ENCODE results near the gene ABR.
A peak's percentile ranks its signal among the peaks of the same experiment; 100 is the strongest.
"Not testable (repeated sequence)": the region's sequence is repeated elsewhere in the genome, so short reads cannot be mapped to it uniquely, and the experiment has no call there.

ABR gene

DNA sequence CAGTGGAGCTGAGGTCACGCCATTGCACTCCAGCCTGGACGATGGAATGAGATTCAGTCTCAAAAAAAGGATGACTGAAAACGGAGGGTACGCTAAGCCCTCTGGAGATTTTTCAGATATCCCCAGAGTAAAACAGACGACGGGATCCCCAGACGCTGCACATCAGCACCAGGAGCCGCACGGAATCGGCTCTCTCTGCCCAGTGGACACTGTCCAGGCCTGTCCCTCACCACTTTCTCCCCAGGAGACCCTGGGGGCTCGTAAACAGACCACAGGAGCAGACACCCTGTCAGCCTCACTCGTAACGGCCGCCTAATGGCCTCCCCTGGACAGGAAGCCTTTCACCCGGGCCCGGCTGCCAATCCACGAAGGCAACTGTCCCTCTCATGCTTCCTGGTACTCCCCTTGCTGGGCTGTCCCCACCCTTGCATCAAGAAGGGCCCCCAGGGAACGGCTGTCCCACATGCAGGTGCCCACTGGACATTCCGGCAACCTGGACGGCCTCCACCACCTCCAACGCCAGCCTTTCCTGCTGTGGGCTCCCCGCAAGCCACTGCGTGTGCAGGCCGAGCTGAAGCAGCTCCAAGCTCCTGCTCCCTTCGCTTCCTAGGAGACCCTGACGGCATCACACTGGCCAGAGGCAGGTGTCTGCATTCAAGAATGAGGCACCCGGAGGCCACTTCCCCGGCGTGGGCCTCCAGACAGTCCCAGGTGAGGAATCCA is 108.5 kb downstream of the ABR start:
- no peak for DNase-seq (ENCODE audit: low read depth)

DNA sequence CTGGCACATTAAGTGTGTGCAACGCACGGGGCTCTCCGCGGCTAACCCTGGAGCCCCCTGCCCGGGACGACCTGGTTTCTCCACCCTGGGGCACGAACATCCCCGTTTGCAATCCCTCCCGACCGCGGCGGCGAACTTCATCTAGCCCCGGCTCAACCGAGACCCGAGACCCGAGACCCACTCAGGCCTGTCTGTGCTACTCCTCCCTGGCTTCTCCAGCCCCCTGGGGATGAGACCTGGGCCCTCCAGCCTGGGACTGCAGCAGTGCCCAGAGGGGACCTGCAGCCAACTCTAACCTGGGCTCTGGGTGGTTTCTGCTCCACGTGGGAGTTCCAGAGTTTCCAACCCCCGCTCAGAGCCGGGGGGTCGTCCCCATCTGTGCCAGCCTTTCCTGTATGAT is 109.4 kb downstream of the ABR start:
- DNase-seq (ENCODE audit: low read depth) = no peak

DNA sequence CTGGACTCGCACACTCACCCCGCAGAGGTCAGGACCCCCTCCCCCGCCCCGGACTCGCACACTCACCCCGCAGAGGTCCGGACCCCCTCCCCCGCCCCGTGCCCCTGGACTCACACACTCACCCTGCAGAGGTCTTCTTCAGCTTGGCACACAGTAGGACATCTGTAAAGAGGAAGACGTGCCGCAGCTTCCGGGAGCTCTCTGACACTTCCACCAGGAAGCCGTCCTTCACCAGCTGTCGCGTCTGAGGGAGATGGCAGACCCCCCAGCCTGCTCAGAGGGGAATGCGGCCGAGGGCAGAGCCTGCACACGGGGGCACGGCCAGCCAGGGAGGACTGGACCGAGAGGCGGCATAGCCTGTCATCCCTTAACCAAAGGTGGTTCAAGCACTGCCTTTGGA is 109.9 kb downstream of the ABR start:
- no peak for DNase-seq (ENCODE audit: low read depth)

- DNase-seq (ENCODE audit: low read depth) = no peak
Measured at GRCh38 chr17:1068356-1068755, 111.4 kb downstream of the ABR start.

DNA sequence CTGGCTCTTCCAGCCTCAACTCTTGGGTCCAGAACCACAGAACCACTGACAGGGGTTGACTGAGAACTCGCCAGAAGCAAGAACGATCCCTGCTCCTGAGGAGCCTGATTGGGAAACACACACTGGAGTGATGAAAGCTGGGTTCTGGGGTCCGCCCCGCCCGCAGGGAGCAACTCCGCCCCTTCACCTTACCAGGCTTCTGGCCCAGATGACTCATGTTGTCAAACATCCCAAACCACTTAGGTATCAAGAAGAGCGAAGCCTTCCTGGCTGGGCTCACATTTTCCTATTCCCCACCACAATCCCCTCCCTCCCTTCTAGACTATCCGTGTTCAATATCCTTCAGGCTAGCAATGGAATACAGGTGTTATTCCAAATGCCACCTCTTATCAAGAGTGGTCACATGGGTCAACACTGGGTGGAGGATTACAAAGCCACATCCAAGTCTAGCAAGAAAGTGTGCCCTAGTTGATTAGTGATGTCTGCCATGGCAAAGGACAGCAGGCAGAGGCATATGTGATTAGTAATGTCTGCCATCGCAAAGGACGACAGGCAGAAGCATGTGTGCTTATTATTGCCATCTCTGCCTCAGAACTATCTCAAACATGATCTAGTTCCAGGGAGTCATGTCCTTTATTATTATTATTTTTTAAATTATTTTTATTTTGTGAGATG is 112.4 kb downstream of the ABR start:
- no peak for DNase-seq (ENCODE audit: low read depth)

DNA sequence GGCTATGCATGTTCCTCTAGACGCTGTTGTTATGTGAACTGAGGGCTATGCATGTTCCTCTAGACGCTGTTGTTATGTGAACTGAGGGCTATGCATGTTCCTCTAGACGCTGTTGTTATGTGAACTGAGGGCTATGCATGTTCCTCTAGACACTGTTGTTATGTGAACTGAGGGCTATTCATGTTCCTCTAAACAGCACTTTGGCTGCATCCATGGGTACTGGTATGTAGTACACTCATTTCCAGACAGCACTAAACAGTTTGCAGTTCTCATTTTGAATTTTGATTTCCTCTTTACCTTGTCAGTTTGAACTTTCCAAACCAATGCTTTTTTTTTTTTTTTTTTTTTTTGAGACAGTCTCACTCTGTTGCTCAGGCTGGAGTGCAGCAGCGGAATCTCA is 114.4 kb downstream of the ABR start:
- not testable (repeated sequence) for DNase-seq (ENCODE audit: low read depth)

DNA sequence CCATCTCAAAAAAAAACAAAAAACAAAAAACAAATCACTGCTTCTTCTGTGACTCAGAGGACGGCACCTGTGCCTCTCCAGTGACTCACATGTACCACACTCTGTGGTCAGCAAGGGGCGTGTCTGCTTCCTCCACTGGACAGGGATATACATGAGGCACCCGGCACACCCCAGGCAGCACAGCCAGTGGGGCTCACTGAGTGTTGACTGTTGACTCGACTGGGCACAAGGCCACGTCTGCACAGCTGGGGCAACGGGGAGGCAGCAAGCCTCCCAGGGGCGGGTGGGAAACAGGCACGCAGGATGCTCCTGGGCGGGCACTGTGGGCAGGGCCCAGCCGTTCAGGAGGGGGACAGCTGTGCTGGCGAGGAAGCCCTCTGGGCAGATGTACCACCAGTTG is 118.8 kb downstream of the ABR start:
- DNase-seq (ENCODE audit: low read depth) = peak; percentile 97

GRCh38 chr17:1059131-1059795 is 120.5 kb downstream of the ABR start:
- DNase-seq (ENCODE audit: low read depth) = no peak

DNA sequence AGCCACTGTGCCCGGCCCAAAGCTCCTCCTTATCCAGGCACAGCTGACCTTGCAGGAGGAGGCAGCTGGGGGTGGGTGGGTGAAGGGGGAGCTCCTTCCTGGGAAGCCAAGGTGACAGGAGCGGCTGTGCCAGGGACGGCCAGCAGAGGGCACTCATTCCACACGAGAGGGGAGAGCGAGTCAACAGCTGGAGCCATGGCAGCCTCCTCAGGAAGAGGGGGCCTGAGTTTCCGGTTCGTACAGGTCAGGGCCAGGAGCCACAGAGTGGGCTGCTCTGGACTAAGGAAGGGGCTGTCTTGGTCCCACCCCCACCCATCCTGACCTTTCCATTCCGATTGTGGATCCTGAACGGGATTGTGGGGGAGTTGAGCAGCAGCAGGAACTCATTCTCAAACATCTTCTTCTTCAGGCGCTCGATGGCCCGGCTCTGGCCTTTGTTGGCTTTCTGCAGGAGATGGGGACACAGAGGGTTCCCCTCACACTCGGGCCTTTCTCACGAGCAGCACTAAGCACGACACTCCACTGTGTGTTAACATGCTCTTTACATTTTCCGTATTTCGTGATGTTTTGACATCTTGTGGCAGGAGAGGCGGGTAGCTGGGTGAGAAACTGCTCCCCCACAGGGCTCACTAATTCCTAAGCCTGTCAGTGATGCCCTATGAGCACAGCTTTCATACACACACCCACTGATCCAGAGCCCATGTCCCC is 121.2 kb downstream of the ABR start:
- no peak for DNase-seq (ENCODE audit: low read depth)

- no peak for DNase-seq (ENCODE audit: low read depth)
Measured at GRCh38 chr17:1056761-1057160, 123.0 kb downstream of the ABR start.

DNA sequence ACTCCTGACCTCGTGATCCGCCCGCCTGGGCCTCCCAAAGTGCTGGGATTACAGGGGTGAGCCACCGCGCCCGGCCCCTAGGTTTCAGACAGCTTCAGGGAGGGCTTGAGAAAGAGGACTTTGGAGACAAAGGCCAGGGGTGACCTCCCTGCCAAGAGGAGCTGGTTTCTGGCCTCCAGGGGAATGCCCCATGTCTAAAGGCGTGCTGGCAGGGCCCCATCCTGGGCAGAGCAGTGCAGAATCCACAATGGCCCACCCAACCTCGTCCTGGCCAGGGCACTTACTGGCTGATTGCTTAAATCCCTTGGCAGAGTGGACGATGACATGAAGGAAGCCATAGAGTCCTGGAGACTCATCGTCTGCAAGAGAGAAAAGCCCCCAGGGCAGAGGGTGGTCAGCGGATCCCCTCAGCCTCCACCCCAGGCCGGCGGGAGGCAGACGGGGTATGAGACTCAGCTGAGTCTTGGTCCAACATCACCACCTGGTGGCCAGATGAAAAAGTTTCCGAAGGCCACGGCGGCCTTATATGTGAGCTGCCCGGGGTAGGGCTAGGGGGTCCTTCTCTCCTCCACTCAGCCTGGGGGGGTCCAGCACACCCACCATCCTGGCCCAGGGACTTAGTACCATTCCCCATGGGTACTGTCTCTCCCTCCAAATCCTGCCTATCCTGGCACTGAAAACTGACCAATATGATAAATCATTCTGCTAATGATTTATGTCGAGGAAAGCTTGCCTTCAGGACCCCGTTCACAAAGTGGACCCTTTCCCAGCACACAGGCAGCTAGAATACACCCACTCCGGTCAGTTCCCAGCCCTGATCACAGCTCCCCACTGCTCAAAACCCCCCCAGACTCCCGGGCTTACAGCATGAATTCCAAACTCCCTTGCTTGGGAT is 123.8 kb downstream of the ABR start:
- peak; percentile 32 for DNase-seq (ENCODE audit: low read depth)

DNA sequence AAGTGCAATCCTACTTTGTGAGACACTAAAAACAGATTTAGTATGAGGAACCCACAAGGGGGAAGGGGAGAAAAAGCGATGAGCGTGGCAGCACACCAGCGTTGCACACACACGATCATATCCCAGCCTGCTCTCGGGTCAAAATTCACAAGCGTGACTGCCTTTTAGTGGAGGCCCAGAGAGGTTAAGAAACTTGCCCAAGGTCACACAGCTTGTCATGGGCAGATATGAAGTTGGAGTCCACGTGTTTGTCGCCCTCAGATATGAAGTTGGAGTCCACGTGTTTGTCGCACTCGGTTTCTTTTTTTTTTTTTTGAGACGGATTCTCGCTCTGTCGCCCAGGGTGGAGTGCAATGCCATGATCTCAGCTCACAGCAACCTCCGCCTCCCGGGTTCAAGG is 124.5 kb downstream of the ABR start:
- DNase-seq (ENCODE audit: low read depth) = no peak

DNA sequence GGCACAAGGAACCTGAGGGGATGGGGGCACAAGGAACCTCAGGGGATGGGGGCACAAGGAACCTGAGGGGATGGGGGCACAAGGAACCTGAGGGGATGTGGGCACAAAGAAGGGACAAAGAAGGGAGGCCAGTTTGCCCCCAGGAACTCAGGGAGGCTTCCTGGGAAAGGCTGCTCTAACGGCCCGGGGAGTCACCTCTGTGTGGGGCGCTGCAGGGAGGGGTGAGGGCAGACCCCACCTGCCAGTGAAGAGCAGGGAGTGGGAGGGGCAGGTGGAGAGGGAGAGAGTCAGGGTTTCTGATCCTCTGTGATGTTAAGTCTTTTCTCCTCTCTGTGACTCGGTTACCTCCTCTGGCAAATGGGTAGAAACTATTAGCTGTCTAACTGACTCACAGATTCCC is 125.1 kb downstream of the ABR start:
- DNase-seq (ENCODE audit: low read depth) = no peak

DNA sequence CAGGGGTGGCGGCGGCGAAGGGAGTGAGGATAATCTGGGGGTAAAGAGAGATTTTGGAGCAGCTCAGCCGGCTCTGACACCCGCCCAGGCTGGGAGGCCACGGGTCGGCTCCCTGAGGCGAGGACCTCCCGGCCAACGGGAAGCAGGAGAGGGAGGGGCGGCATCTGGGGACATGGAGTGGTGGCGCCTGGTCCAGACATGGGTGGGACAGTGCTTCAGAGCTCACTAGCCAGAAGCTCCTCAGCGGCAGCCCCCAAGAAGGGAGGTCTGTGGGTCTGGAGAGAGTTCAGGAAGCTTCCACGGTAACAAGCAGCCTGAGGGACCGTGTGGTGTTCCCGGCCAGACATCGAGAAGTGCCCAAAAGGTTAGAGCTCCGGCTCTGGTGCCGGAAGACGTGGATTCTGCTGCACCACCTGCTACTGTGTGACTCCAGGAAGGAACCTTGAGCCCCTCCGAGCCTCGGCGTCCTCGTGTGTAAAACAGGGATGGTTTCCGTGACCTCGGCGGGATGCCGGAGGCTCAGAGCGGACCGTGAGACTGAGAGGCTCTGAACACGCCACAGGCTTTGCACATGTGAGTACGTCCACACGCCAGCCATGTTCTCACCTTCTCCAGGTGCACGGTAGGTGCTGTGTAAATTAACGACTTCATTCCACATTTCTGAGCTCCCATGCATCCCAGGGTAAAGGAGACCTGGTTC is 126.0 kb downstream of the ABR start:
- no peak for DNase-seq (ENCODE audit: low read depth)

DNA sequence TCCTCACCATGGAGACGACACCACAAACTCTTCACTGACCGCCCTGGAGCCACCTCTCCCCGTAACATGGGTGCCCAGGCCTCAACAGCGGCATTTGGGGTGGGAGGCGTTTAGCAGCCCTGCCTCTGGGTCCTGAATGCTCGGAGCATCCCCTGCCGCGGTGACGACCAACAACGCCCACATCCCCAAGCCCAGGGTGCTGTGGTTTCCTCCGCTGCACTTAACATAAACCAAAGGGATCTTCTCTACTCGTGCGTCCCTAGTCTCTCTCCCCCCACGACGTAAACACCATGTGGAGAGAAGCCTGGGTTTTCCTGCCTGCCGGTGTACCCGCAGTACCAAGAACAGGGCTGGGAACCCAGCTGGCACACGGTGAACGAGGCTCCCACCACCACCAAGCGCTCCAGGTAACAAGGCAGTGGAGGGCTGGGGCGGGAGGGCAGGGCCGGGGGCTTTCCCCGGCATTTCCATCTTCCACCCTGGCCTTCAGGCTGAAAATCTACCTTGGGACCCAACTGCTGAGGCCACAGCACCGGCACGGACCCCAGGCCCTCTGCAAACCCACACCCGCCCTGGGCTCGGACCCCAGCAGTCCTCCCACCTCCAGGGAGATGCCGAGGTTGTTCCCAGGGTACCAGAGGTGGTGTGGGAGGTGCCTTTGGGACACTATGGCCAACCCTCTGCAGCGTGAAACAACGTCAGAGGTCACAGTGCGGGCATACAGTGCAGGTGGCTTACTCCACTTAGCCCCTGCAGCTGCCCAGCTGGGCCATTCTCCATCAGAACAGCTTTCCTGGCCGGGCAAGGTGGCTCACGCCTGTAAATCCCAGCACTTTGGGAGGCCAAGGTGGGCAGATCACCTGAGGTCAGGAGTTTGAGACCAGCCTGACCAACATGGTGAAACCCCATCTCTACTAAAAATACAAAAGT is 128.5 kb downstream of the ABR start:
- DNase-seq (ENCODE audit: low read depth) = no peak

- DNase-seq (ENCODE audit: low read depth) = no peak
Measured at GRCh38 chr17:1050246-1050995, 129.4 kb downstream of the ABR start.

DNA sequence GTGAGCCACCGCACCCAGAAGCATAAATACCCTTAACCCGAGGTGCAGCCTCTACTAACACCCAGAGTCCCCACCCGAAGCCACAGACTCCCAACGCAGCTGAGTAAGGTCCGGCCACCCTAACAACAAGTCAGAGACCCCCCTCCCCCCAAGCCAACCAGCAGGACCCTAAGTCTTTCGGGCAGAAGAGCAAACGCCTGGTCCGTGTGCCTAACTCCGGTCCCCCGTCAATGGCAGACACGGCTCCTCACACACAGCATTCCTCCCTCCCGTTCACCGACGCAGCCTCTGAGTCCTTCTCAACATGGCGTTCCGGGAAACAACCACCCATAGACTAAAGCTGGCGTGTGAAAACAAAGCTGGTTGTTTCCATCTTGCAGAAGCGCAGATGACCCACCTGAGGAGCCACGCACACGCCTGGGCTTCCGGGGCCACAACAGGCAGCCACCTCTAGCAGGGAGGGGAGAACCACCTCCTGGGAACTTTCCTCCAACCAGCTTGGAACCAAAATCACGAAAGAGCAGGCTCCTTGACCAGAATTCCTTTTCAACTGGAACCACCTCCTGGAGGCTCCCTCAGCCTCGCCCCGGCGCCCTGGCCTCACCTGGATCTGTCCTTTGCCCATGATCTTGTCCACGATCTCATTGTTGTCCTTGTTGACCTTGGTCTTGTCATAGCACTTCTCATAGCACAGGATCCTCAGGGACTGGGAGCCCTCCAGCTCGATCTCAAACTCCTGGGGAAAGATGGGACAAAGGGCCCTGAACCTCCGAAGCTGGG is 130.1 kb downstream of the ABR start:
- DNase-seq (ENCODE audit: low read depth) = no peak

- DNase-seq (ENCODE audit: low read depth) = not testable (repeated sequence)
Measured at GRCh38 chr17:1048516-1049115, 131.2 kb downstream of the ABR start.
